Measurements from ENCODE around the gene C20orf144.

DNA sequence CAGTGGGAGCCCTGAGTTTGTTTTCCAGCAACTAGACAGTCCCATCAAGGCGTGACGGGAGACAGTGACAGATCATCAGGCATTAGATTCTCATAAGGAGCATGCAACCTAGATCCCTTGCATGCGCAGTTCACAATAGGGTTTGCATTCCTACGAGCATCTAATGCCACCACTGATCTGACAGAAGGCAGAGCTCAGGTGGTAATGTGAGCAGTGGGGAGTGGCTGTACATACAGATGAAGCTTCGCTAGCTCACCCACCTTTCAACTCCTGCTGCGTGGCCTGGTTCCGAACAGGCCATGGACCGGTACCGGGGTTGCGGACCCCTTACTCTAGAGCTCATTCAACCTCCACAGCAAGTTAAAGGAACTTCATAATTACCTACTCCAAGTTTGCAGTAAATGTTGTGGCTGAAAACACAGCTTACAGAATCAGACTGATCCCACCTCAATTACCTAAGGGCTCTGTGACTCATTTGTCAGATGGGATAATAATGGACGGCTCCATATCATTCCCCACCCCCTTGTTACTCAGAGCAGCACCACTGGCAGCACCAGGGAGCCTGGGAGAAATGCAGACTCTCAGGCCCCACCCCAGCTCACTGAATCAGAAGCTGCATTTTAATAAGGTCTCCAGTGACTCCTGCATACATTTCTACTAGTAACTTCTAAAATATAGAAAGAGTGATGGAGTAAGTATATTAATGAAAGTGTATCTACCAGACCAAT is 42.2 kb downstream of the C20orf144 start:
- TF ChIP-seq, protein P1, sequence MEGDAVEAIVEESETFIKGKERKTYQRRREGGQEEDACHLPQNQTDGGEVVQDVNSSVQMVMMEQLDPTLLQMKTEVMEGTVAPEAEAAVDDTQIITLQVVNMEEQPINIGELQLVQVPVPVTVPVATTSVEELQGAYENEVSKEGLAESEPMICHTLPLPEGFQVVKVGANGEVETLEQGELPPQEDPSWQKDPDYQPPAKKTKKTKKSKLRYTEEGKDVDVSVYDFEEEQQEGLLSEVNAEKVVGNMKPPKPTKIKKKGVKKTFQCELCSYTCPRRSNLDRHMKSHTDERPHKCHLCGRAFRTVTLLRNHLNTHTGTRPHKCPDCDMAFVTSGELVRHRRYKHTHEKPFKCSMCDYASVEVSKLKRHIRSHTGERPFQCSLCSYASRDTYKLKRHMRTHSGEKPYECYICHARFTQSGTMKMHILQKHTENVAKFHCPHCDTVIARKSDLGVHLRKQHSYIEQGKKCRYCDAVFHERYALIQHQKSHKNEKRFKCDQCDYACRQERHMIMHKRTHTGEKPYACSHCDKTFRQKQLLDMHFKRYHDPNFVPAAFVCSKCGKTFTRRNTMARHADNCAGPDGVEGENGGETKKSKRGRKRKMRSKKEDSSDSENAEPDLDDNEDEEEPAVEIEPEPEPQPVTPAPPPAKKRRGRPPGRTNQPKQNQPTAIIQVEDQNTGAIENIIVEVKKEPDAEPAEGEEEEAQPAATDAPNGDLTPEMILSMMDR (IDR thresholded peaks at IDR 0.05) = no peak
- TF ChIP-seq POLR2A (IDR thresholded peaks at IDR 0.05) = no peak
